ENCODE measurements around the gene TMBIM6. TPM values are rescaled to one million over a fixed set of nuclear protein-coding genes. Genes with fewer than 3 reads are reported as not detected.
A peak's percentile ranks its signal among the peaks of the same experiment; 100 is the strongest.

The TMBIM6 gene
- total RNA-seq, 4 donors from 2014 or later: 292 to 468 (median 377) TPM

- no peak overlapping the region for H3K4me3 ChIP-seq
- H3K4me1 ChIP-seq: peaks cover 27% of the 10 kb centered on the region
- H3K27ac ChIP-seq: no peak overlapping the region
- H3K27me3 ChIP-seq: no peaks in the 10 kb centered on the region
- DNase-seq (ENCODE audit: low spot score in 2 of 2): peak in 1 of 2 donors; percentile 20
- 79% methylated on average over 7 of the region's 7 CpGs for WGBS
- H3K36me3 ChIP-seq: peaks cover 36% of the 10 kb centered on the region
- H3K9me3 ChIP-seq: no peaks in the 10 kb centered on the region
- TF ChIP-seq POLR2AphosphoS5 (IDR thresholded peaks at IDR 0.05) (no peak), POLR2A (IDR thresholded peaks at IDR 0.05) (no peak), EP300 (IDR thresholded peaks at IDR 0.05) (no peak), CTCF (IDR thresholded peaks at IDR 0.05) (no peak)
These were observed 65.0 kb downstream of the TMBIM6 start for GRCh38 chr12:49806321-49806813.

- WGBS: 86% methylated on average over 7 of the region's 7 CpGs
- H3K9me3 ChIP-seq: no peaks in the 10 kb centered on the region
- no peak overlapping the region for H3K4me3 ChIP-seq
- no peaks in the 10 kb centered on the region for H3K27me3 ChIP-seq
- peak in 1 of 2 donors; percentile 18 for DNase-seq (ENCODE audit: low spot score in 2 of 2)
- TF ChIP-seq CTCF (IDR thresholded peaks at IDR 0.05) (no peak), EP300 (IDR thresholded peaks at IDR 0.05) (no peak), POLR2AphosphoS5 (IDR thresholded peaks at IDR 0.05) (no peak), POLR2A (IDR thresholded peaks at IDR 0.05) (no peak)
- no peak overlapping the region for H3K27ac ChIP-seq
- peaks cover 24% of the 10 kb centered on the region for H3K4me1 ChIP-seq
- peaks cover 31% of the 10 kb centered on the region for H3K36me3 ChIP-seq
These were observed 65.5 kb downstream of the TMBIM6 start for GRCh38 chr12:49806877-49807276.

- WGBS: 96% methylated on average over 6 of the region's 12 CpGs
- Histone ChIP-seq H3K9me3 (no peaks in the 10 kb centered on the region), H3K27ac (no peak overlapping the region), H3K36me3 (peaks cover 22% of the 10 kb centered on the region), H3K27me3 (no peaks in the 10 kb centered on the region), H3K4me1 (peaks cover 24% of the 10 kb centered on the region), H3K4me3 (no peak overlapping the region)
- DNase-seq (ENCODE audit: low spot score in 2 of 2): peak in 1 of 2 donors; percentile 40
- no peak for TF ChIP-seq POLR2AphosphoS5 (IDR thresholded peaks at IDR 0.05)
- no peak for TF ChIP-seq CTCF (IDR thresholded peaks at IDR 0.05)
- no peak for TF ChIP-seq POLR2A (IDR thresholded peaks at IDR 0.05)
- no peak for TF ChIP-seq EP300 (IDR thresholded peaks at IDR 0.05)
These were observed 66.7 kb downstream of the TMBIM6 start for GRCh38 chr12:49807991-49808580.

- no peak for TF ChIP-seq POLR2AphosphoS5 (IDR thresholded peaks at IDR 0.05)
- no peak for TF ChIP-seq EP300 (IDR thresholded peaks at IDR 0.05)
- TF ChIP-seq CTCF (IDR thresholded peaks at IDR 0.05): no peak
- no peak for TF ChIP-seq POLR2A (IDR thresholded peaks at IDR 0.05)
- peak in 1 of 2 donors; percentile 64 for DNase-seq (ENCODE audit: low spot score in 2 of 2)
- H3K4me1 ChIP-seq: peaks cover 21% of the 10 kb centered on the region
- H3K27me3 ChIP-seq: no peaks in the 10 kb centered on the region
- H3K36me3 ChIP-seq: peaks cover 14% of the 10 kb centered on the region
- H3K9me3 ChIP-seq: no peaks in the 10 kb centered on the region
- peak overlapping the region; percentile 19 for H3K4me3 ChIP-seq
- H3K27ac ChIP-seq: peak overlapping the region; percentile 79
- WGBS: 63% methylated on average over 8 of the region's 14 CpGs
These were observed 67.5 kb downstream of the TMBIM6 start for GRCh38 chr12:49808686-49809380.

- H3K36me3 ChIP-seq: peaks cover 11% of the 10 kb centered on the region
- peaks cover 21% of the 10 kb centered on the region for H3K4me1 ChIP-seq
- no peaks in the 10 kb centered on the region for H3K27me3 ChIP-seq
- peak in 1 of 2 donors; percentile 61 for DNase-seq (ENCODE audit: low spot score in 2 of 2)
- 63% methylated on average over 3 of the region's 4 CpGs for WGBS
- peak overlapping the region; percentile 79 for H3K27ac ChIP-seq
- H3K9me3 ChIP-seq: no peaks in the 10 kb centered on the region
- H3K4me3 ChIP-seq: peak overlapping the region; percentile 19
- TF ChIP-seq POLR2AphosphoS5 (IDR thresholded peaks at IDR 0.05) (no peak), CTCF (IDR thresholded peaks at IDR 0.05) (no peak), POLR2A (IDR thresholded peaks at IDR 0.05) (no peak), EP300 (IDR thresholded peaks at IDR 0.05) (no peak)
These were observed 68.1 kb downstream of the TMBIM6 start for GRCh38 chr12:49809381-49809905.
